ENCODE measurements around the gene MYO1A.
A peak's percentile ranks its signal among the peaks of the same experiment; 100 is the strongest.
"Not testable (repeated sequence)": the region's sequence is repeated elsewhere in the genome, so short reads cannot be mapped to it uniquely, and the experiment has no call there.

Gene MYO1A

DNA sequence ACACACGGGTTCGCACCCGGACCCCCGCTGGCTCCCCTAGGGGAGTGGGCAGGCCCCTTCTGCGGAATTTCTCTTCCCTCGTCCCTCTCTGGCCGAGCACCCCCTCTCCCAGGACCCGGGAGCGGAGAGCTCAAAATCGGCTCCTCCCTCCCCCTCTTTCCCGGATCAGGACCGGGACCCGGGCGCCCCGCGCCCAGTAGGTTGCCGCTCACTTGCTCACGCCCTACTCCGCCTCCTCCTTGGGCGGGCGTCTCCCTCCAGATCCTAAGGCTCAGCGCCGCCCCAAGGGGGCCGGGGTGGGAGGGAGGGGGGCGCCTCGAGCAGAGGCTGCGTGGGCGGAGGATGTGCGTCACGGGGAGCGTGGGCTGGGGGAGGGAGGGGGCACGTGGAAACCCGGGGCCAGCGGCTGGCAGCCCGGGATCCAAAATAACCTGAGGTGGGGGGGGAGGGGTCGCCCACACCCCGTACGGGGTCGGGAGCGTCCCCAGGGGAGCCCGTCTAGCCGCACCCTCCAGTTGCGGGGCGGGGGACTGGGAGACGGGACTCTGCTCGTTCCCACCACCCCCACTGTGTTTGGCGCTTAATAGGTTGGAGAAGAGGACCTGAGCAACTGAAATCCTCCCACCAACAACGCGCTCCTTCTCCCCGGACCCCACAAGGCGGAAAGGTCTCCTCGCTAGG lies 37.2 kb upstream of the MYO1A start:
- no peak for DNase-seq (ENCODE audit: low spot score)

- no peak for DNase-seq (ENCODE audit: low spot score)
These were observed 36.6 kb upstream of the MYO1A start for GRCh38 chr12:57086493-57087009.

- no peak for DNase-seq (ENCODE audit: low spot score)
These were observed 36.1 kb upstream of the MYO1A start for GRCh38 chr12:57085999-57086492.

DNA sequence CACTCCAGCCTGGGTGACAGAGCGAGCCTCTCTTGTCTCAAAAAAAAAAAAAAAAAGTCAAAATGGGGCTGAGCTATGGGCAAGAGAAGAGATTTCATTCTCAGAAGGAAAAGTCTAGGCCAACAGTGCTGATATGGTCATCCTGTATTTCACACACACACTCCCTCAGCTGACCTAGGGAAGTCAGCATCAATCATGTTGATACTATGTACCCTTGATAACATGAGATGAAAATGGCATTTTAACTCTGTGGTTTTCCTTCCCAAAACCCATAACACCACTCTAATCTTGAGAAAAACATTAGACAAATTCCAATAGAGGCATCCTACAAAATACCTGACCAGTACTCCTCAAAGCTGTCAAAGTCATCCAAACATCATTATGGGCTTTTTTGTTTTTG lies 30.9 kb upstream of the MYO1A start:
- no peak for DNase-seq (ENCODE audit: low spot score)

DNA sequence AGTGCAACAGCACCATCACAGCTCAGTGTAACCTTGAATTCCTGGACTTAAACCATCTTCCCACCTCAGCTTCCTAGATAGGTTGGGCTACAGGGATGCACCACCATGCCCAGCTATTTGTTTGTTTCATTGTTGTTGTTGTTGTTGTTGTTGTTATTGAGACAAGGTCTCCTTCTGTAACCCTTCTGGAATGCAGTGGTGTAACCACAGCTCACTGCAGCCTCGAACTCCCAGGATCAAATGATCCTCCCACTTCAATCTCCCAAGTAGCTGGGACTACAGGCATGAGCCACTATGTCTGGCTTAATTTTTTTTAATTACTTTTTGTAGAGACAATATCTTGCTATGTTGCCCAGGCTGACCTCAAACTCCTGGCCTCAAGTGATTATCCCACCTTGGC lies 29.9 kb upstream of the MYO1A start:
- no peak for DNase-seq (ENCODE audit: low spot score)

DNA sequence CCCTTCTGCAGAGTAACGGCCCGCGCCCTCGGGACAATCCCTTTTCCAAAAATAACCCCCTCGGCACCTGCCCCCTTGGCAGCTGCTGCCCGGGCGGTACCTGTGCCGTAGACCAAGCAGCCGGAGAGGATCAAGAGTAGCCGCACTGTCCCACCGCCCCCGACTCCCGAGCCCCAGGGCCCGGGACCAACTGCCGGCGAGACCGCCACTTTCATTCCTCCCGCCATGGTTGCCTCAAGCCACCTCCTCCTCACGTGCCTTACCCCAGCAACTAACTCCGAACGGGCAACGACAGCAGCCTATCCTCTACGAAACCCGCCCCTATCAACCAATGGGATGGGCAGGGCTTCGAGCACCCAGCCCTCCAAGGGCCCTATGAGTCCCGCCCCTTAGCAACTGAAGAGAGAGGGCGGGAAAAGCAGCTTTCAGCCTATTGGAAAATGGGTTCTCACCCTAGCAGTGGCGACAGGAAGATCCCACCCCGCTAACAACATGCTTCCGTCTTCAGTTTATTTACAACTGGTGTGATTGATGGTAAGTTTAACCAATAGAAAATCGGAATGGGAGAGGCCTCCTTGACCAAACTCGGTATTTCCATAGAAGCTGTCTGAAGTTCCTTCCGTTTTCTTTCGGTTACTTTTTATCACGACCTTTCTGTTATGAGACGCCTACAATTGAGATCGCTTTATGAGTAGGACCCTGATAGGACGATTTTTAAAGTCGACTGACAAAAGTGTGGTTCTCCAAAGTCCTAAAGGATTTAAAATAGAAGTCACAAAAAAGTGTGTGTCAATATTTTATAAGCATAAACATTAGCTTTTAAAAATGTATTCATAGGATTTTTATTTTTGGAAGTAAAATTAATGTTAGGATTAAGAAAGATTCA lies 28.8 kb upstream of the MYO1A start, which contains the start of gene NEMP1:
NEMP1 (minus strand) TSS at position 273 of the 886 bp plus-strand sequence; CDS start at position 227, 46 bp downstream.
- DNase-seq (ENCODE audit: low spot score), result peak; percentile 89

GRCh38 chr12:57073566-57074450 lies 23.9 kb upstream of the MYO1A start:
- not testable (repeated sequence) for DNase-seq (ENCODE audit: low spot score)

DNA sequence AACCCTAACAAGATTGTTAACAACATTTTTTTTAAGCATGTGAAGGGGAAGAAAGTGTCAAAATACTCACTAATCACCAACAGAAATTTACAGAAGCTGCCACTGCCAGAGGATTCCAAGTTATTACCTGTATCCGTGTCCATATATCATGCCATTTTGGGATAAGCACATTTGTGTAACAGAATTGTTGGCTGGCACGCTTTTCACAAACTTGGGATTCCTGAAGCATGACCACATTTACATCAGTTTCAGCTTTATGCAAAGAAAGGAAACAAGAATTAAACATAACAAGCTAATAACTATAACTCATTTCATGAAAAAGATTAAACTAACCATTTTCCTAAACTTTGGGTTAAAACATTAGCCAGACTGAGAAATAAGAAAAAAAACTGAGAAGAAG lies 22.7 kb upstream of the MYO1A start:
- no peak for DNase-seq (ENCODE audit: low spot score)

GRCh38 chr12:57069523-57069922 lies 19.6 kb upstream of the MYO1A start:
- no peak for DNase-seq (ENCODE audit: low spot score)

- no peak for DNase-seq (ENCODE audit: low spot score)
These were observed 16.3 kb upstream of the MYO1A start for GRCh38 chr12:57066245-57066644.

GRCh38 chr12:57063991-57064685 lies 14.2 kb upstream of the MYO1A start:
- DNase-seq (ENCODE audit: low spot score), result no peak

DNA sequence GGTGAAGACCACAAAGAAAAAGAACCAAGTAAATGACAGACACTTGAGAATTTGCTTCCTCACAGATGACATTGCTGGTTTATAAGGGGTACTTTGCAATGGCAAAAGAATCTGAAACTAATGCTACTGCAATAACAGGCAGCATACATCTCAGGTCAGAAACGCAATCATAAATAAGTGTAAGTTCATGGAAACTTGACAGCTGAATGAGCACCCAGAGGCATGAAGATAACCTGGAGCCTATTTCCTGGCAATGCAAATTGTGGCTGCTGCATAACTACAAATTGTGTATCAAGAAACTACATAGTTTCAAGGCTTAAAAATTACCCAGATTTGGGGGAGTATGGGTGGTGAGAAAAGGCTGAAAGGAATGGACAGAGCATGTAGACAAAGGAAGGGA lies 8.5 kb upstream of the MYO1A start:
- no peak for DNase-seq (ENCODE audit: low spot score)

DNA sequence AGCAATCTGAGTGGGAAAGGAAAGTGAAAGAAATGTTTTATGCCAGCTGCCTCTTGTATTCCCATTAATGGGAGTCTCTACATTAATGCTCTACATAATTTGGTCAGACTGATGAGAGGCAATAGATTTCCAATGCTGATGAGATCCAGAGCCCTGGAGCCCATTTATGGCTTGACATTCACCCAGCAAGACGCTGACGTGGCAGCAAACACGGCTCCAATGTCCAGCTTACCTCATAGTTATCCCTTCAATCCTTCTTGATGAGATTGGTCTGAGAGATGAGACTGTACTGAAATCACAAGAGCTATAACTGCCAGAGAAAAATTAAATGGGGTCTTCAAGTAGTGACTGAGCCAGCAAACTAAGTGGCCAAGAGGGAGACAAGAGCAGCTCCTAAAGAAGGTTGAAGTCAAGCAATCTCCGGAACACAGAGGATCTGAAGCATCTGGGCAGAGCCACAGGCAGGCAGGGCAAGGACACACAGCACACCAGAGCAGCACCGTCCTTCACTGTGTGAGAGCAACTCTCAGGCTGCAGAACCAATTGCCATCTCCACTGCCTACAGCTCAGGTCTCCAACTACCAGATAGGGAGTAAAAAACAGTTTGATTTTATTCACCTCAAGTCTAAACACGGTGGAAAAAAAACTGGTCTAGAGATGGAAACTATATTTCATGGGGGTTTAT lies 7.3 kb upstream of the MYO1A start:
- no peak for DNase-seq (ENCODE audit: low spot score)

DNA sequence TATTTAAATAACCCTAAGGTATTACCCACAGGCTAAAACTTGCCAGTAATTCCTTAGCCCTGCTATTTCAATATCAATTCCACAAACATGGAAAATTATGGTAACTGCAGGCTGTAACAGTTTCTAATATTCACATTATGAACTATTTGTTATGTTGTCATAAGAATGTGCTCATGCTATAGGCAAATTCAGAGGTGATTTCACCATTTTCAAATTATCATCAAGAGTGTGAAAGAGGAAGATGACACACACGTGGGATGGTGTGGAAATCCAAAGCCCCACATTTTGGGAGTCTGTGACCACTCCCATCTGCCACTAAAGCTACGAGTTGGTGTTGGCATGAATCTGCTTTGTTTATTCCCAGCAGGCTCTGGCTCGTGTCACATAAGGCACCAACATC lies 5.9 kb upstream of the MYO1A start:
- DNase-seq (ENCODE audit: low spot score), result no peak

GRCh38 chr12:57053901-57054300 lies 4.0 kb upstream of the MYO1A start:
- DNase-seq (ENCODE audit: low spot score), result not testable (repeated sequence)

DNA sequence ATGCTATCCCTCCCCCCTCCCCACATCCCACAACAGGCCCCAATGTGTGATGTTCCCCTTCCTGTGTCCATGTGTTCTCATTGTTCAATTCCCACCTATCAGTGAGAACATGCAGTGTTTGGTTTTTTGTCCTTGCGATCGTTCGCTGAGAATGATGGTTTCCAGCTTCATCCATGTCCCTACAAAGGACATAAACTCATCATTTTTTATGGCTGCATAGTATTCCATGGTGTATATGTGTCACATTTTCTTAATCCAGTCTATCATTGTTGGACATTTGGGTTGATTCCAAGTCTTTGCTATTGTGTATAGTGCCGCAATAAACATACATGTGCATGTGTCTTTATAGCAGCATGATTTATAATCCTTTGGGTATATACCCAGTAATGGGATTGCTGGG lies 3.2 kb upstream of the MYO1A start:
- DNase-seq (ENCODE audit: low spot score), result not testable (repeated sequence)

- no peak for DNase-seq (ENCODE audit: low spot score)
These were observed 1.1 kb upstream of the MYO1A start for GRCh38 chr12:57051011-57051410.

DNA sequence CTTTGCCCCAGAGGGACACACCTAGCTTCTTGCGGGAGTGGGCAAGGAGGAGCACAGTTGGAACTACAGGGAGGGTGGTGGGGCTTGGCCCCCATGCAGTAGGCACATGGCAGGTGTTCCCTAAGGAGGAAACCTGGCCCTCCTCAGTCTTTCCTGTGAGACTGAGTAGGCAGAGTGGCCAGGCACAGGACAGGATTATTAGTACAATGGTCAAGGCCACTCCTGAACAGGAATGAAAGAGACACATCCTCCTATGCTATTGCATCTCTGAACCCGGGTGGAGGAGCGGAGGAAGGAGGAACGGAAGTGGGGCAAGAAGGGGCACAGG lies 846 bp downstream of the MYO1A start:
- DNase-seq (ENCODE audit: low spot score), result no peak

GRCh38 chr12:57048423-57049118 lies 1.4 kb downstream of the MYO1A start:
- DNase-seq (ENCODE audit: low spot score), result no peak

- no peak for DNase-seq (ENCODE audit: low spot score)
These were observed 1.9 kb downstream of the MYO1A start for GRCh38 chr12:57047981-57048380.
